Heart left ventricle (tissue), 16 donors: Measurements from ENCODE around the gene OOSP3. TPM values are rescaled to one million over a fixed set of nuclear protein-coding genes. Genes with fewer than 3 reads are reported as not detected.
"Not testable (repeated sequence)": the region's sequence is repeated elsewhere in the genome, so short reads cannot be mapped to it uniquely, and the experiment has no call there.

Experiments used
- ATAC-seq, 4 donors: fragments of 200-7000 bp; cut with Tn5 transposase; one replicate each; pipeline ENCODE4 v1.9.1; 2020 to 2022; ENCODE audit warnings: moderate library complexity in 4 of 4, mild to moderate bottlenecking in 3 of 4, moderate number of reproducible peaks in 1 of 4
- DNase-seq, 5 donors: peaks; one replicate each; pipeline ENCODE4 v3.0.0-alpha.2; 2020
- H3K27ac ChIP-seq, 12 donors: fragments of 200-600 bp; sonication (generic) in 4 of 12; one replicate each; pipeline versions ENCODE4 v1.5.0 to v1.8.0; 2016 to 2022; ENCODE audit warnings: mild to moderate bottlenecking in 2 of 12
- H3K27me3 ChIP-seq, 9 donors: fragments of 200-600 bp; sonication (generic) in 2 of 9; one replicate each; pipeline versions ENCODE4 v1.5.1 to v1.8.0; 2016 to 2022; ENCODE audit warnings: mild to moderate bottlenecking in 3 of 9
- H3K36me3 ChIP-seq, 9 donors: fragments of 200-600 bp; sonication (generic) in 2 of 9; one replicate each; pipeline versions ENCODE4 v1.5.0 to v1.8.0; 2018 to 2022; ENCODE audit warnings: mild to moderate bottlenecking in 2 of 9
- H3K4me1 ChIP-seq, 12 donors: fragments of 200-600 bp; sonication (generic) in 4 of 12; one replicate each; pipeline versions ENCODE4 v1.5.0 to v1.8.0; 2016 to 2022; ENCODE audit warnings: mild to moderate bottlenecking in 3 of 12
- H3K4me3 ChIP-seq, 12 donors: fragments of 200-600 bp; sonication (generic) in 4 of 12; one replicate each; pipeline versions ENCODE4 v1.5.0 to v1.8.0; 2017 to 2022; ENCODE audit warnings: mild to moderate bottlenecking in 9 of 12, moderate library complexity in 4 of 12
- H3K9me3 ChIP-seq, 12 donors: fragments of 200-600 bp; sonication (generic) in 4 of 12; one replicate each; pipeline versions ENCODE4 v1.5.0 to v1.8.0; 2016 to 2022; ENCODE audit warnings: mild to moderate bottlenecking in 1 of 12
- POLR2A ChIP-seq, 2 donors: fragments of 450-650 bp; IDR thresholded peaks; one replicate each; pipeline ENCODE4 v1.6.1; 2017; ENCODE audit warnings: antibody characterized with exemption in 2 of 2, mild to moderate bottlenecking in 2 of 2, moderate library complexity in 2 of 2
- WGBS, 4 donors: extraction: QIAGEN DNeasy Blood & Tissue Kit in 2 of 4; methylation state at CpG; one replicate each; pipeline versions ENCODE4 v1.1.5 to v1.1.7; 2013 to 2018; 5-methylcytosine and 5-hydroxymethylcytosine counted together
- intact Hi-C, 10 donors: fragments of 100-400 bp; cut with DNase I; formaldehyde crosslinking; loops; one replicate each; pipeline versions ENCODE4 v1.11.1 to v1.14.2; 2022
- polyA plus RNA-seq, 2 donors: library from polyadenylated mRNA; stranded (reverse); fragments of 200-250 nt; gene quantifications; one replicate each; pipeline ENCODE4 v1.2.3, GENCODE V29; 2013
- total RNA-seq, 9 donors: library from RNA; depleted of rRNA in 2 of 9; stranded (reverse); fragments of >200 nt in 2 of 9; fragmentation: NEBNext Ultra II Directional in 3 of 9; extraction: Animal tissue kit (Norgen Biotek cat#: 25700) in 3 of 9; gene quantifications; one replicate each; pipeline versions ENCODE4 v1.1.0 to v1.2.4, GENCODE V29; 2016 to 2023
- TF ChIP-seq, protein P1 (sequence below), 12 donors: fragments of 200-600 bp; sonication (generic) in 4 of 12; IDR thresholded peaks; one replicate each; pipeline versions ENCODE4 v1.5.0 to v1.8.0; 2018 to 2022; ENCODE audit warnings: antibody characterized with exemption in 12 of 12, mild to moderate bottlenecking in 5 of 12
- donor health status: ischemic (EF 13 %, LVEDD 7.1; RV severe dilation, severe dysfunction).
- donor health status: healthy with polysubstance abuse.
- donor health status: DM: no; HTN: yes; CAD: no.
- donor health status: DM: no; HTN: no; CAD: no.
- donor health status: ischemic (EF 25% LVEDD 6.9; RV normal size, moderate dysfunction).
- donor health status: ischemic (EF 25% LVEDD 5.7; RV mildly dilated, moderate dysfunction).
- donor health status: healthy.
- donor health status: DM: yes; HTN: yes; CAD: no.
- donor health status: ischemic (EF 35%, LVEDD 5.7; RV mildly dilated, moderate dysfunction).
- donor health status: nonischemic (EF 11% LVEDD 7.7; RV severe dilation, severe dysfunction).
- donor health status: DM: yes; HTN: yes; CAD: no.
- donor health status: PGD.
- donor health status: ischemic (EF 29% LVEDD 5.4; RV normal size, mild dysfunction).
- donor health status: nonischemic (EF 23%, LVEDD 6.1; RV moderate dilation, normal function).

OOSP3 gene
- total and polyA plus RNA-seq, 11 donors: not detected

DNA sequence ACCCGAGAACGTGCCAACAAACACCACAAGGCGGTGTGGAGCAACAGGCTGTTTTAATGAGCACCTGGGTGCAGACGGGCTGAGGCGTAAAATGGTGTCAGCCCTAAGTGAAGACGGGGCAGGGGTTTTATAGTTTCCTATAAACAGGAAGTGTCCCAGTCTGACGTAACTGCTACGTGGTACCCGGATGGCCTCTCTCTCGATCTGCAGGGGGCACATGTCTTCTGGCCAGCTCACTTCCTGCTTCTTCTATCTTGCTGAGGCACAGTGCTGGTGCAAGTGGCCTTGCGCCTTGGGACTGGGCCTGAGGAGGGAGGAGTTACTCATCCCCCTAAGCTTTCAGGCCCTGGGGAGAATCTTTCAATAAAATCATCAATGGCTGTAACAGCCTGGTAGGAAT lies 20.9 kb downstream of the OOSP3 start:
- peaks cover 0 to 15% (median 0%) of the 10 kb centered on the region in 12 donors for H3K4me1 ChIP-seq
- no peak for DNase-seq
- ATAC-seq: no peak
- WGBS, 4 donors: 81 to 88% (median 84%) methylated on average over 11 of the region's 11 CpGs
- H3K27me3 ChIP-seq: no peaks in the 10 kb centered on the region
- intact Hi-C loops: no loop called here
- no peaks in the 10 kb centered on the region for H3K36me3 ChIP-seq
- H3K4me3 ChIP-seq: no peak overlapping the region
- H3K9me3 ChIP-seq: peaks cover 0 to 5% (median 0%) of the 10 kb centered on the region in 12 donors
- H3K27ac ChIP-seq: no peak overlapping the region
- TF ChIP-seq, protein P1, sequence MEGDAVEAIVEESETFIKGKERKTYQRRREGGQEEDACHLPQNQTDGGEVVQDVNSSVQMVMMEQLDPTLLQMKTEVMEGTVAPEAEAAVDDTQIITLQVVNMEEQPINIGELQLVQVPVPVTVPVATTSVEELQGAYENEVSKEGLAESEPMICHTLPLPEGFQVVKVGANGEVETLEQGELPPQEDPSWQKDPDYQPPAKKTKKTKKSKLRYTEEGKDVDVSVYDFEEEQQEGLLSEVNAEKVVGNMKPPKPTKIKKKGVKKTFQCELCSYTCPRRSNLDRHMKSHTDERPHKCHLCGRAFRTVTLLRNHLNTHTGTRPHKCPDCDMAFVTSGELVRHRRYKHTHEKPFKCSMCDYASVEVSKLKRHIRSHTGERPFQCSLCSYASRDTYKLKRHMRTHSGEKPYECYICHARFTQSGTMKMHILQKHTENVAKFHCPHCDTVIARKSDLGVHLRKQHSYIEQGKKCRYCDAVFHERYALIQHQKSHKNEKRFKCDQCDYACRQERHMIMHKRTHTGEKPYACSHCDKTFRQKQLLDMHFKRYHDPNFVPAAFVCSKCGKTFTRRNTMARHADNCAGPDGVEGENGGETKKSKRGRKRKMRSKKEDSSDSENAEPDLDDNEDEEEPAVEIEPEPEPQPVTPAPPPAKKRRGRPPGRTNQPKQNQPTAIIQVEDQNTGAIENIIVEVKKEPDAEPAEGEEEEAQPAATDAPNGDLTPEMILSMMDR (IDR thresholded peaks at IDR 0.05): no peak
- TF ChIP-seq POLR2A (IDR thresholded peaks at IDR 0.05): no peak

GRCh38 chr11:59900366-59901126 lies 22.0 kb downstream of the OOSP3 start:
- no peak for TF ChIP-seq POLR2A (IDR thresholded peaks at IDR 0.05)
- TF ChIP-seq, protein P1 (IDR thresholded peaks at IDR 0.05): no peak

GRCh38 chr11:59901306-59901705 lies 22.7 kb downstream of the OOSP3 start:
- peak in 2 of 5 donors; percentile 42 to 43 for DNase-seq
- Histone ChIP-seq H3K27ac (peak overlapping the region in 7 of 12 donors; percentile 23 to 63 (median 39)), H3K9me3 (peaks cover 0 to 5% (median 0%) of the 10 kb centered on the region in 12 donors), H3K4me3 (no peak overlapping the region), H3K27me3 (no peaks in the 10 kb centered on the region), H3K4me1 (peaks cover 0 to 15% (median 0%) of the 10 kb centered on the region in 12 donors), H3K36me3 (no peaks in the 10 kb centered on the region)
- 26 to 42% (median 31%) methylated on average over 1 of the region's 1 CpG for WGBS, 4 donors
- ATAC-seq: peak in 3 of 4 donors; percentile 64 to 80 (median 78)
- intact Hi-C loops: no loop called here
- no peak for TF ChIP-seq POLR2A (IDR thresholded peaks at IDR 0.05)
- TF ChIP-seq, protein P1 (IDR thresholded peaks at IDR 0.05): no peak

More at GRCh38 chr11:59900366-59901126, 22.0 kb downstream of the OOSP3 start:
- no peaks in the 10 kb centered on the region for H3K36me3 ChIP-seq
- no peak overlapping the region for H3K4me3 ChIP-seq
- ATAC-seq: no peak
- peak overlapping the region in 3 of 12 donors; percentile 35 to 63 (median 53) for H3K27ac ChIP-seq
- WGBS, 4 donors: 78 to 81% (median 81%) methylated on average over 6 of the region's 6 CpGs
- H3K27me3 ChIP-seq: no peaks in the 10 kb centered on the region
- H3K4me1 ChIP-seq: peaks cover 0 to 15% (median 0%) of the 10 kb centered on the region in 12 donors
- DNase-seq: no peak
- intact Hi-C loops: no loop called here
- peaks cover 0 to 5% (median 0%) of the 10 kb centered on the region in 12 donors for H3K9me3 ChIP-seq

- ATAC-seq, H3K27ac ChIP-seq, H3K9me3 ChIP-seq, H3K36me3 ChIP-seq, H3K27me3 ChIP-seq, H3K4me3 ChIP-seq, intact Hi-C loops, DNase-seq: not testable (repeated sequence)
- 94 to 98% (median 95%) methylated on average over 2 of the region's 2 CpGs for WGBS, 4 donors
- peaks cover 0 to 15% (median 0%) of the 10 kb centered on the region in 12 donors for H3K4me1 ChIP-seq
Observed at GRCh38 chr11:59903569-59903968, 25.0 kb downstream of the OOSP3 start.
